ENCODE data around the gene MEF2D.

DNA sequence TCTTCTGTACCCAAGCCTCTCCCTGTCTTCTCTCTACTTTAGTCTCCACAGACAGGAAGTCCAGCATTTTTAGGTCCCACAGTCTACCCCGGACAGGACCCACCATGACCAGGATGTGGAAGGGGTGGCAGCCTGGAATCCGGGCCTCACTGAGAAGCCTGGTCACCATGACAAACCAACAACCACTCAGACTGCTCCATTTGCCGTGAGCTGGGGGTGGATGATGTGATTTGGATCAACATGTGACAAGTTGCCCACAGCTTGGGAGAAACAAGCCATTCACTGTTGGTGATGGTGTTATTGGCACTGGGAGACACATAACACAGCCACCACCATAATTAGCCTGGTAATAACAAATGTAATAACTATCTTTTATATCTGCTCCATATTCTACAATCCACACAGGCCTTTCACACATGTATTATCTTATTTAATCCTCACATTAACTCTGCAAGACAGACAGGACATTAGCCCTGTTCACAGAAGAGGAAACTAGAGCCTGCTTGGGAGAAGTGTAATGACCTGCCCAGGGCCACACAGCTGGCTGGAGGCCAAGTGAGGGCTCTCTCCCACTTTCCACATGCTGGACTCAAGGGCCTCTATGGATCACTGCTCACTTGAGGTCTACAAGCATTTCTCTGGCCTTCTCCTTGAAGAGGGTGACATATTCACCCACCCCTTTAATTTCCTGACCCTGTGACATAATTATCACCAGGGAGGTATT, 22.9 kb downstream of the MEF2D start:
- TF ChIP-seq EZH2 (optimal IDR thresholded peaks at IDR 0.05; ENCODE audit: low read depth, low read length) (no peak), EZH2phosphoT487 (IDR thresholded peaks at IDR 0.05; ENCODE audit: low read length) (no peak)
- TF ChIP-seq, protein P1, sequence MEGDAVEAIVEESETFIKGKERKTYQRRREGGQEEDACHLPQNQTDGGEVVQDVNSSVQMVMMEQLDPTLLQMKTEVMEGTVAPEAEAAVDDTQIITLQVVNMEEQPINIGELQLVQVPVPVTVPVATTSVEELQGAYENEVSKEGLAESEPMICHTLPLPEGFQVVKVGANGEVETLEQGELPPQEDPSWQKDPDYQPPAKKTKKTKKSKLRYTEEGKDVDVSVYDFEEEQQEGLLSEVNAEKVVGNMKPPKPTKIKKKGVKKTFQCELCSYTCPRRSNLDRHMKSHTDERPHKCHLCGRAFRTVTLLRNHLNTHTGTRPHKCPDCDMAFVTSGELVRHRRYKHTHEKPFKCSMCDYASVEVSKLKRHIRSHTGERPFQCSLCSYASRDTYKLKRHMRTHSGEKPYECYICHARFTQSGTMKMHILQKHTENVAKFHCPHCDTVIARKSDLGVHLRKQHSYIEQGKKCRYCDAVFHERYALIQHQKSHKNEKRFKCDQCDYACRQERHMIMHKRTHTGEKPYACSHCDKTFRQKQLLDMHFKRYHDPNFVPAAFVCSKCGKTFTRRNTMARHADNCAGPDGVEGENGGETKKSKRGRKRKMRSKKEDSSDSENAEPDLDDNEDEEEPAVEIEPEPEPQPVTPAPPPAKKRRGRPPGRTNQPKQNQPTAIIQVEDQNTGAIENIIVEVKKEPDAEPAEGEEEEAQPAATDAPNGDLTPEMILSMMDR (IDR thresholded peaks at IDR 0.05; ENCODE audit: low read length) = no peak

All from MM.1S (cell line).